SU-DHL-6 (cell line): Measurements from ENCODE around the gene TJP2.

Source experiments
- H2AFZ ChIP-seq: fragments of 200-600 bp; sonication (generic); 2 replicates; pipeline ENCODE4 v1.6.1; 2014; ENCODE audit warnings: low read depth, mild to moderate bottlenecking, moderate library complexity, mixed read lengths, antibody characterized with exemption, low read length; ENCODE audit not compliant: severe bottlenecking
- H3F3A ChIP-seq: fragments of 200-600 bp; shearing (Covaris generic); 2 replicates; pipeline ENCODE4 v1.6.0; 2016; ENCODE audit warnings: antibody characterized with exemption, mild to moderate bottlenecking; ENCODE audit not compliant: insufficient read depth
- H3K27ac ChIP-seq: fragments of 200-600 bp; sonication (generic); 2 replicates; pipeline ENCODE4 v1.5.1; 2016; ENCODE audit warnings: low read depth, mild to moderate bottlenecking, low read length, moderate library complexity, mixed read lengths
- H3K27me3 ChIP-seq: fragments of 200-600 bp; sonication (generic), shearing (Covaris generic); 2 replicates; pipeline ENCODE4 v1.6.0; 2014; ENCODE audit warnings: mild to moderate bottlenecking, low read length
- H3K36me3 ChIP-seq: fragments of 200-600 bp; sonication (generic); 2 replicates; pipeline ENCODE4 v1.6.1; 2014; ENCODE audit warnings: mild to moderate bottlenecking, low read length, mixed read lengths
- H3K4me2 ChIP-seq: fragments of 300-600, 200-600 bp; shearing (Covaris generic), sonication (generic); 2 replicates; pipeline ENCODE4 v1.6.0; 2014; ENCODE audit warnings: low read length, low read depth, mild to moderate bottlenecking; ENCODE audit not compliant: poor library complexity, severe bottlenecking
- H3K4me3 ChIP-seq: fragments of 200-600 bp; sonication (generic); 2 replicates; pipeline ENCODE4 v1.5.1; 2014; ENCODE audit warnings: antibody characterized with exemption, low read length, mild to moderate bottlenecking, mixed read lengths; ENCODE audit not compliant: insufficient read depth, poor library complexity, severe bottlenecking
- H3K79me2 ChIP-seq: fragments of 200-600 bp; sonication (generic); 2 replicates; pipeline ENCODE4 v1.6.1; 2014; ENCODE audit warnings: mild to moderate bottlenecking, low read length, moderate library complexity; ENCODE audit not compliant: insufficient read depth
- H3K9ac ChIP-seq: fragments of 200-600 bp; sonication (generic); 2 replicates; pipeline ENCODE4 v1.7.0; 2014; ENCODE audit warnings: mild to moderate bottlenecking, low read length
- H3K9me2 ChIP-seq: fragments of 200-600 bp; sonication (generic); replicated peaks from 2 replicates; pipeline ENCODE4 v1.6.1; 2014; ENCODE audit warnings: low read length; ENCODE audit not compliant: insufficient read depth
- H3K9me3 ChIP-seq: fragments of 200-600 bp; sonication (generic); 2 replicates; pipeline ENCODE4 v1.6.1; 2014; ENCODE audit warnings: low read length, mixed read lengths; ENCODE audit not compliant: insufficient read depth
- H4K20me1 ChIP-seq: fragments of 200-600 bp; sonication (generic); 2 replicates; pipeline ENCODE4 v1.6.1; 2014; ENCODE audit warnings: low read depth, mild to moderate bottlenecking, antibody characterized with exemption, low read length, moderate library complexity, mixed read lengths
- EZH2phosphoT487 ChIP-seq: fragments of 200-600 bp; sonication (generic), shearing (Covaris generic); conservative IDR thresholded peaks from 2 replicates; pipeline ENCODE4 v1.6.1; 2018; ENCODE audit warnings: mild to moderate bottlenecking, antibody characterized with exemption, low read length, moderate library complexity, mixed read lengths
- TF ChIP-seq, protein P1 (sequence below): fragments of 200-600 bp; sonication (generic); IDR thresholded peaks from one replicate; pipeline ENCODE4 v1.5.1; 2017; ENCODE audit warnings: antibody characterized with exemption, mild to moderate bottlenecking, low read length, moderate library complexity; ENCODE audit not compliant: insufficient read depth, poor library complexity, severe bottlenecking

TJP2 gene

DNA sequence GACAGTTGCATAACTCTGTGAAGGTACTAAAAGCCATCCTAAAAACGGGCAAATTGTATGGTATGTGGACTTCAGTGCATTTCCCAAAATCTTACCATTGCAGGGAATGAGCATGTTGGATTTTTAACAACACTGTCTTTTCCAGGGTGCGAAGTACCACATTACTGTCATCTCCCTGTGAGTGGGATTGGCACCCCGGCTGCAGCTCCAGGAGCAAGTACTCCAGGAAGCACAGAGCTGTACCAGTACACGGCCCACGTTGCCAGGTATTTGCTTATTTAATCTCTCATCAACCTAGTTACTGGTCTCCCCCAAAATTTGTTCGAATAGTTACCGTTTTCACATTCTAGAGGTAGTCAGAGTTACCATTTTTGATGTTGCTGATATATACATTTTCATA is 22.6 kb upstream of the TJP2 start:
- no peaks in the 10 kb centered on the region for H3K79me2 ChIP-seq
- TF ChIP-seq, protein P1, sequence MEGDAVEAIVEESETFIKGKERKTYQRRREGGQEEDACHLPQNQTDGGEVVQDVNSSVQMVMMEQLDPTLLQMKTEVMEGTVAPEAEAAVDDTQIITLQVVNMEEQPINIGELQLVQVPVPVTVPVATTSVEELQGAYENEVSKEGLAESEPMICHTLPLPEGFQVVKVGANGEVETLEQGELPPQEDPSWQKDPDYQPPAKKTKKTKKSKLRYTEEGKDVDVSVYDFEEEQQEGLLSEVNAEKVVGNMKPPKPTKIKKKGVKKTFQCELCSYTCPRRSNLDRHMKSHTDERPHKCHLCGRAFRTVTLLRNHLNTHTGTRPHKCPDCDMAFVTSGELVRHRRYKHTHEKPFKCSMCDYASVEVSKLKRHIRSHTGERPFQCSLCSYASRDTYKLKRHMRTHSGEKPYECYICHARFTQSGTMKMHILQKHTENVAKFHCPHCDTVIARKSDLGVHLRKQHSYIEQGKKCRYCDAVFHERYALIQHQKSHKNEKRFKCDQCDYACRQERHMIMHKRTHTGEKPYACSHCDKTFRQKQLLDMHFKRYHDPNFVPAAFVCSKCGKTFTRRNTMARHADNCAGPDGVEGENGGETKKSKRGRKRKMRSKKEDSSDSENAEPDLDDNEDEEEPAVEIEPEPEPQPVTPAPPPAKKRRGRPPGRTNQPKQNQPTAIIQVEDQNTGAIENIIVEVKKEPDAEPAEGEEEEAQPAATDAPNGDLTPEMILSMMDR = no peak
- no peak for TF ChIP-seq EZH2phosphoT487
- no peaks in the 10 kb centered on the region for H3K9me3 ChIP-seq
- no peak overlapping the region for H3K27ac ChIP-seq
- H4K20me1 ChIP-seq = no peaks in the 10 kb centered on the region
- no peak overlapping the region for H3K4me2 ChIP-seq
- no peak overlapping the region for H2AFZ ChIP-seq
- H3K36me3 ChIP-seq = no peaks in the 10 kb centered on the region
- H3K9me2 ChIP-seq = no peaks in the 10 kb centered on the region
- H3F3A ChIP-seq = no peaks in the 10 kb centered on the region
- H3K9ac ChIP-seq = no peak overlapping the region
- H3K4me3 ChIP-seq = no peak overlapping the region
- no peaks in the 10 kb centered on the region for H3K27me3 ChIP-seq

GRCh38 chr9:69153707-69154521 is 20.2 kb upstream of the TJP2 start:
- Histone ChIP-seq H3K27ac (no peak overlapping the region), H3K79me2 (no peaks in the 10 kb centered on the region), H3F3A (no peaks in the 10 kb centered on the region), H3K36me3 (no peaks in the 10 kb centered on the region), H3K9me3 (no peaks in the 10 kb centered on the region), H3K9ac (no peak overlapping the region), H3K4me3 (no peak overlapping the region), H2AFZ (no peak overlapping the region), H3K27me3 (no peaks in the 10 kb centered on the region), H4K20me1 (no peaks in the 10 kb centered on the region), H3K4me2 (no peak overlapping the region), H3K9me2 (no peaks in the 10 kb centered on the region)
- no peak for TF ChIP-seq EZH2phosphoT487
- TF ChIP-seq, protein P1 = no peak

DNA sequence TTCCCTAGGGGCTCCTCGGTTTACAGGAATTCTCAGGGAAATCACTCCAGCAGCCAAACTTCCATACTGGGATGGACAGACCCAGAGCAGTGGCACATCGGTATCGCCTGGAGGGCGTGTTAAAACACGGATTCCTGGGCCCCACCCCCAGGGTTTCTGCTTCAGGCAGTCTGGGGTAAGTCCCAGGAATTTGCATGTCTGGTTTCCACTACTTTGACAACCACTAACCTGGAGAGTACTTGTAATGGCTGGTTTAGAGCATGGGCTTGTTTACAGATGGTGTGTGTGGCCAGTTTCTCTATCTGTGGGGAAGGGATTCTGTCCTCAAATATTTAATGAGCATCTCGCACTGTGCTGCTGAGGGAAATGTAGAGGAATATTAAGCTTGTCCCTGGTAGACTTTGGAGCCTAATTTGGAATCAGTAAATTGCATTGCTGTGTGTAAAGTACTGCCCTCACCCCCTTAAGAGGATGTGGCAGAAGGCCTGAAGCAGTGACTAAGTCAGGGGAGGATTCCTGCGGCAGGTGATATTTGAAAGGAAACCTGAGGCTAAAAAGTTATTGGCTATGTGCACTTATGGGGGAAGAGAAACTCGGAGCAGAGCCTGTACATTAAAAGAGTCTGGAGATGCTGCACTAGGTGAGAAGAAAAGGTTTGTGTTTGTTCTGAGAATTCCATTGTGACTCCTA is 18.6 kb upstream of the TJP2 start:
- H3K79me2 ChIP-seq = no peaks in the 10 kb centered on the region
- no peak overlapping the region for H3K4me2 ChIP-seq
- no peaks in the 10 kb centered on the region for H4K20me1 ChIP-seq
- H2AFZ ChIP-seq = no peak overlapping the region
- no peak overlapping the region for H3K9ac ChIP-seq
- no peak overlapping the region for H3K27ac ChIP-seq
- H3K9me2 ChIP-seq = no peaks in the 10 kb centered on the region
- TF ChIP-seq, protein P1 = no peak
- no peak for TF ChIP-seq EZH2phosphoT487
- no peaks in the 10 kb centered on the region for H3F3A ChIP-seq
- H3K27me3 ChIP-seq = no peaks in the 10 kb centered on the region
- H3K4me3 ChIP-seq = no peak overlapping the region
- H3K36me3 ChIP-seq = no peaks in the 10 kb centered on the region
- no peaks in the 10 kb centered on the region for H3K9me3 ChIP-seq
